ENCODE measurements around the gene WBP1L.

Gene WBP1L

DNA sequence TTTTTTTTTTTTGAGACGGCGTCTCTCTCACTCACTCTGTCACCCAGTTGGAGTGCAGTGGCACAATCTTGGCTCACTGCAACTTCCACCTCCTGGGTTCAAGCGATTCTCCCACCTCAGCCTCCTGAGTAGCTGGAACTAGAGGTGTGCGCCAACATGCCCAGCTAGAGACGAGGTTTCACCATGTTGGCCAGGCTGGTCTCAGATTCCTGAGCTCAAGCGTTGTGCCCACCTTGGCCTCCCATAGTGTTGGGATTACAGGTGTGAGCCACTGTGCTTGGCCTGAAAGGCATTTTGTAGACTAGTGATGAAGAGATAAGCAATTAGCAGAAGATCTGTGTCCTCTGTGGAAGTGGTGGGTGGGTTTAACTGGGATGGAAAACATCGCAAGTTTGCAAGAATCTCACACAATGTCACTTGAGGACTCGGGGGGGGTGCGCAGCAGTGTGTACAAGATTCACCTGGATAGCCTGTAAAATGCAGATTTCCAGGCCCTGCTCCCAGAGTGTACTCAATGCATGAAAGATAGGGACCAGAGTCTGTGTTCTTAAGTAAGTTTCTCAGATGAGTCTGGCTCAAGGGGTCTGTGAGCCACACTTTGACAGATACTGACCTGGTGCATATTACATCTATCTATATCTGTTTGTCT lies 82.5 kb downstream of the WBP1L start:
- TF ChIP-seq, protein P1, sequence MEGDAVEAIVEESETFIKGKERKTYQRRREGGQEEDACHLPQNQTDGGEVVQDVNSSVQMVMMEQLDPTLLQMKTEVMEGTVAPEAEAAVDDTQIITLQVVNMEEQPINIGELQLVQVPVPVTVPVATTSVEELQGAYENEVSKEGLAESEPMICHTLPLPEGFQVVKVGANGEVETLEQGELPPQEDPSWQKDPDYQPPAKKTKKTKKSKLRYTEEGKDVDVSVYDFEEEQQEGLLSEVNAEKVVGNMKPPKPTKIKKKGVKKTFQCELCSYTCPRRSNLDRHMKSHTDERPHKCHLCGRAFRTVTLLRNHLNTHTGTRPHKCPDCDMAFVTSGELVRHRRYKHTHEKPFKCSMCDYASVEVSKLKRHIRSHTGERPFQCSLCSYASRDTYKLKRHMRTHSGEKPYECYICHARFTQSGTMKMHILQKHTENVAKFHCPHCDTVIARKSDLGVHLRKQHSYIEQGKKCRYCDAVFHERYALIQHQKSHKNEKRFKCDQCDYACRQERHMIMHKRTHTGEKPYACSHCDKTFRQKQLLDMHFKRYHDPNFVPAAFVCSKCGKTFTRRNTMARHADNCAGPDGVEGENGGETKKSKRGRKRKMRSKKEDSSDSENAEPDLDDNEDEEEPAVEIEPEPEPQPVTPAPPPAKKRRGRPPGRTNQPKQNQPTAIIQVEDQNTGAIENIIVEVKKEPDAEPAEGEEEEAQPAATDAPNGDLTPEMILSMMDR (IDR thresholded peaks at IDR 0.05): no peak

DNA sequence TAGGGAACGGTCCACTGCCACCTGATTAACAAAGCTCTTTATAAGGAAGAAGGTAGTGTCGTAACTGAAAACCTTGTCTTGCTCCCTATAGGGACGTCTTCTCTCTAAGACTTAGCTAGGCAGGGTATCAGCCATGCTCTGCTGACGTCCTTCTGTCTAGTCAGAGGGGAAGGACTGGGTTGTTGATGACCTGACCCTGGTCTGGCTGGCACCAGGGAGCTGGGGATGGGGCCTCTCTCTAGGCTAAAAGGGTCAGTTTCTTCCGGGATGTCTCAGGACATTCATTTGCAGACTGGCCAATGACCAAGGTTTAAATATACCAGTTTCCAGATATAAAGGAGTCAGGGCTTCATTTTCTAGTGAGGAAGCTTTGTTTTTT lies 83.8 kb downstream of the WBP1L start:
- TF ChIP-seq, protein P1 (IDR thresholded peaks at IDR 0.05): no peak

DNA sequence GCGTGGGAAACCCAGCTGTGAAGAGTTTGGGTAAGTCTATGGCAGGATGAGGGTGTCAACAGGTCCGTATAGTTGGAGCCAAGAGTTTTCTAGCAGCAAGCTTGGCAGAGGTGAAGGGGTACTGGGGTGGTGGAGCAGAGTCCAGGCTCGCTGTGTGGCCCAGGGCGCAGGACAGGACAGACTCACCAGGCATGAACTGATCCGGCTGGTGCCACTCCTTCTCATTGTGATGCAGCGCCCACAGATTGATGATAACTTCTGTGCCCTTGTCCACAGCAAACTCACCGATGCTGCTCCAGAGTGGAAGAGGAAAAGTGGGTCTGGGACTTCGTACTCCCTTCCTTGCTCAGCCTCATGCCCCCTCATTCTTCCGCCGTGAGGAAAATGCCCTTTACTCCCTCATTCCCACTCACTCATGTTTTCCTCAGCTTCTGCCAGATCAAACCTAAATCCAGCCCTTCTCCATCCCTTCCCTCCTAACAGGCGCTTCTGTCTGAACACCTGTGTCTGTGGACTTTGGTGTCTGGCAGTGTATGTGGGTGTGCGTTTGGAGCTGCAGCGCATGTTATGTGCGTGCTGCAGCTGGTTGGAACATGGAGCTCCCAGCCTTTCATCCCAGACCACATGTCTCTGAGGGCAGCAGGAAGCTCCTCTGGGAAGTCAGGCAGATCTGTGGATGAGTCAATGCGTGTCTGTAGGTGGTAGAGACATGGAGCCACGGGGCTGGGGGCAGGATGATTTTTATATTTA lies 87.7 kb downstream of the WBP1L start:
- TF ChIP-seq, protein P1 (IDR thresholded peaks at IDR 0.05): no peak

DNA sequence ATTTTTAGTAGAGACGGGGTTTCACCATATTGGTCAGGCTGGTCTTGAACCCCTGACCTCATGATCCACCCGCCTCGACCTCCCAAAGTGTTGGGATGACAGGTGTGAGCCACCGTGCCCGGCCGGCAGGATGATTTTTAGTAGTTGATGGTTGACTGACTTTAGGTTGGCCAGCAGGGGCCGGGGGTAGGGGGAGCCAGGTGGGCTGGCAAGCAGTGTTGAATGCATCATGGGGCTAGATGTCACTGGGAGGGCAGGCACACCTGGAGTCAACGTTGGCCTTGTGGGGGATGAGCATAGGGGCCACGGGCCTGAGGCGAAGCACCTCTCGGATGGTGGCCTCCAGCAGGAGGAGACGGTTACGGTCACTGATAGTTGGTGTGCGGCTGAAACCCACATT lies 88.5 kb downstream of the WBP1L start:
- TF ChIP-seq, protein P1 (IDR thresholded peaks at IDR 0.05): no peak

DNA sequence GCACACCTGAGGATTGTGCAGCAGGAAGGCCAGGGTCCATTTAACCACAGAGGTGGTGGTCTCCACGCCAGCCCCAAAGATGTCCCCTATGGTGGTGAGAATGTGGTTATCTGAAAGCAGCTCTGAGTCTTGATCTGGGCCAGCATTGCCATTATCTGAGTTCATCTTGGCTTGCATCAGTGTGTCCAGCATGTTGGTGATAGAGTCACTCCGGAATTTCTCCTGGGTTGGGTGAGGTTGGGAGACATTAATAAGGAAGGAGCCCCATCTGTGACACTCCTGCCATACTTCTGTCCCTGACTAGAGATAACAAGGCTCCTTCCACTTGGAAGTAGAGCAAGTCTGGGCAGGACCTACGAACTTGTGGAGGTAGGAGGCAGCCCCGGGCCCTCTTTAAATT lies 89.2 kb downstream of the WBP1L start:
- TF ChIP-seq, protein P1 (IDR thresholded peaks at IDR 0.05): no peak

DNA sequence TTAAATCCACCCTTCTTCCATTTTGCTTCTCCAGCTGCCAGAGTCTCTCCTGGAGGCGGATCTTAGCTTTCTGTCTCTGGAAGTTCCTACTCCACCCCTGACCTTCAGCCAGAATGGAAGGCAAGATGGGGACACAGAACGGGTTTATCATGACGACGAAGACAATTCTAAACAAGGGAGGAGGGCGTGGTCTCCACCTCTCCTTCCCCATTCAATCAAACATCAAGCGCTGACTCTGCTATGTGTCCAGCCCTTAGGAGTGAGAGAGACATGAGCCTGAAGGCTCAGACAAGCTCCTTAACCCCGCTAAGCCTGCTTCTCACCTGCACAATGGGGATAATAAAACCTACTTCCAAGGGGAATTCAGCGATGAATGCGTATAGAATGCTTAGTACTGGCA lies 90.4 kb downstream of the WBP1L start:
- TF ChIP-seq, protein P1 (IDR thresholded peaks at IDR 0.05): no peak

DNA sequence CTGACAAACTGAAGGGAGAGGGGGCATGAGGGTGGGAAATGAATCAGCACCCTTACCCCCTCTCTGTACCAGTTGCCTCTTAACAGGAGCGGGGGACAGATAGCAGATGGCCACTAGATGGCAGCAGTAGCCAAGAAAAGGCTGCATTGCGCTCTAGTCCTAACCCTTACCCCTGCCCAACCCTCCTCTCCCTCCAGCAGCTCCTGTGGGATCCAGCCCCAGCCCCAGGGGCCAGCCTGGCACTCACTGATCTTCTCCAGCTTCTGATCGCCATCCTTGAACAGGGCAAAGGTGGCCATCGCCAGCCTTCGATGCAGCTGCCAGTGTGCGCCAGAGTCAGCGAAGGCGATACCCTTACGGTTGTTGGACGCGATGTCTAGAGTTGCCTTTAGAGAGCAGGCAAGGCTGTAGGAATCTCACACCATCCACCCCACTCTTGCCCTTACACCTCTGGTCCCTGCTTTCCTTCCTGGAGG lies 91.3 kb downstream of the WBP1L start:
- TF ChIP-seq, protein P1 (IDR thresholded peaks at IDR 0.05): peak; percentile 82

Measured in LNCAP (cell line).